A549 (cell line): ENCODE data around the gene EPN1.

Experiments used
- CBX2 ChIP-seq: fragments of 200-600 bp; sonication (generic); IDR thresholded peaks from 2 replicates; pipeline ENCODE4 v1.6.1; 2016; ENCODE audit warnings: low read depth, mild to moderate bottlenecking, borderline replicate concordance
- CTCF ChIP-seq: fragments of >200 bp; sonication (Bioruptor Twin); formaldehyde crosslinking; IDR thresholded peaks from 3 replicates; pipeline ENCODE4 v1.5.1; 2016
- EP300 ChIP-seq, 2 experiments: fragments of >200 bp; sonication (Bioruptor Twin); formaldehyde crosslinking; IDR thresholded peaks; 2 replicates in 1 of 2; 3 replicates in 1 of 2; pipeline ENCODE4 v1.6.1; 2016 to 2017
- KDM1A ChIP-seq: fragments of 200-600 bp; sonication (generic); IDR thresholded peaks from 2 replicates; pipeline ENCODE4 v1.6.1; 2016; ENCODE audit warnings: low read depth, mild to moderate bottlenecking
- MAFK ChIP-seq: fragments of 450-650 bp; IDR thresholded peaks from 2 replicates; pipeline ENCODE4 v1.6.1; 2014; ENCODE audit not compliant: partially characterized antibody
- MAX ChIP-seq: IDR thresholded peaks from 2 replicates; pipeline ENCODE4 v1.6.1; 2012
- MYC ChIP-seq: IDR thresholded peaks from 2 replicates; pipeline ENCODE4 v1.6.1; 2012; ENCODE audit warnings: mild to moderate bottlenecking, inconsistent platforms, low read length, improper control_type of control experiment, borderline replicate concordance
- PBX3 ChIP-seq: IDR thresholded peaks from 2 replicates; pipeline ENCODE4 v1.6.1; 2012
- POLR2A ChIP-seq: IDR thresholded peaks from 2 replicates; pipeline ENCODE4 v1.6.1; 2012; ENCODE audit warnings: mild to moderate bottlenecking, low read length
- RAD21 ChIP-seq, 2 experiments: fragments of >200 bp in 1 of 2; sonication (Bioruptor Twin) in 1 of 2; formaldehyde crosslinking in 1 of 2; IDR thresholded peaks in 1 of 2; conservative IDR thresholded peaks in 1 of 2; 2 replicates in 1 of 2; 3 replicates in 1 of 2; pipeline ENCODE4 v1.6.1; 2012 to 2018; ENCODE audit warnings: inconsistent platforms in 1 of 2
- RCOR1 ChIP-seq: fragments of 150-350 bp; IDR thresholded peaks from 2 replicates; pipeline ENCODE4 v1.6.1; 2014; ENCODE audit warnings: antibody characterized with exemption, low read length, low read depth
- TP53 ChIP-seq: fragments of 250-450 bp; sonication (Bioruptor Pico); IDR thresholded peaks from 2 replicates; pipeline ENCODE4 v1.5.0; 2021; ENCODE audit warnings: mild to moderate bottlenecking, moderate library complexity

- TF ChIP-seq PBX3 (no peak), CTCF (no peak), POLR2A (no peak), EP300 (IDR thresholded peaks at IDR 0.05) (no peak), RAD21 (conservative IDR thresholded peaks at IDR 0.05 in 1 of 2, IDR thresholded peaks at IDR 0.05 in 1 of 2) (no peak), MYC (no peak), RCOR1 (no peak), MAFK (no peak), TP53 (CRISPR knock-in tag) (no peak), MAX (no peak), KDM1A (no peak), CBX2 (no peak)
Measured at GRCh38 chr19:55633861-55634260, 41.2 kb upstream of the EPN1 start.
